ENCODE data around the gene TMED7. TPM values are rescaled to one million over a fixed set of nuclear protein-coding genes. Genes with fewer than 3 reads are reported as not detected.

Gene TMED7
- total and polyA plus RNA-seq, 8 donors: 73.9 to 115 (median 81.7) TPM

GRCh38 chr5:115634343-115635132, 8.7 kb upstream of the TMED7 start:
- peak overlapping the region; percentile 79 for H3K27ac ChIP-seq
- peak; percentile 86 to 94 for TF ChIP-seq CTCF (IDR thresholded peaks at IDR 0.05)
- intact Hi-C loops (cut with DNase I): no loop called here
- H3K27me3 ChIP-seq: no peaks in the 10 kb centered on the region
- peak overlapping the region; percentile 14 to 30 for H3K4me3 ChIP-seq
- no peaks in the 10 kb centered on the region for H3K9me3 ChIP-seq
- H3K36me3 ChIP-seq: no peaks in the 10 kb centered on the region
- H3K4me1 ChIP-seq: peaks cover 2 to 9% of the 10 kb centered on the region in 2 donors
- ATAC-seq (peak; percentile 100), DNase-seq (peak; percentile 85 to 92 (median 89))

GRCh38 chr5:115629903-115630302, 4.1 kb upstream of the TMED7 start:
- H3K36me3 ChIP-seq: no peaks in the 10 kb centered on the region
- no peaks in the 10 kb centered on the region for H3K27me3 ChIP-seq
- H3K4me3 ChIP-seq: no peak overlapping the region
- DNase-seq: no peak
- no peak for TF ChIP-seq CTCF (IDR thresholded peaks at IDR 0.05)
- intact Hi-C loops (cut with DNase I): no loop called here
- peaks cover 2 to 17% of the 10 kb centered on the region in 2 donors for H3K4me1 ChIP-seq
- no peak for ATAC-seq
- no peak overlapping the region for H3K27ac ChIP-seq
- no peaks in the 10 kb centered on the region for H3K9me3 ChIP-seq

- no peak overlapping the region for H3K27ac ChIP-seq
- H3K36me3 ChIP-seq: no peaks in the 10 kb centered on the region
- DNase-seq: no peak
- intact Hi-C loops (cut with DNase I): no loop called here
- ATAC-seq: no peak
- H3K27me3 ChIP-seq: no peaks in the 10 kb centered on the region
- H3K9me3 ChIP-seq: no peaks in the 10 kb centered on the region
- no peak for TF ChIP-seq CTCF (IDR thresholded peaks at IDR 0.05)
- H3K4me1 ChIP-seq: peaks cover 13 to 33% of the 10 kb centered on the region in 2 donors
- no peak overlapping the region for H3K4me3 ChIP-seq
Measured at GRCh38 chr5:115627295-115627865, 1.5 kb upstream of the TMED7 start.

DNA sequence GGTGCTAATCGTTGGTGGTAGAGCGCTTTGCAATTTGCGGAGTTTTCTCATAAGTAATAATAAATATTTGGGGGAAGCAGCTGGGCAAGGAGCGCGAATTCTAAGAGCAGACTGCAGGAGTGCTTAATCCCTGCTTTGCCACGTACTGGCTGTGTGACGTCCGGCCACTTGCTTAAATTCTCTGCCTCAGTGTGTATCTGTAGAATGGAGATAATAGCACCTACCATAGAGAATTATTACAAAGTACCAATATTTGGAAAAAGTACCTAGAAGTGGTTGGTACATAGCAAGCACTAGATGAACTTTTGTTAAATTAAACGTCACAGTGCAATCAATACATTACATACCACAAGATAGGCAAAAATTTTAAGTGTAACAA, 598 bp upstream of the TMED7 start:
- peak overlapping the region; percentile 87 to 95 for H3K4me3 ChIP-seq
- H3K9me3 ChIP-seq: no peaks in the 10 kb centered on the region
- H3K27ac ChIP-seq: peak overlapping the region; percentile 92 to 93
- intact Hi-C loops (cut with DNase I): no loop called here
- no peaks in the 10 kb centered on the region for H3K36me3 ChIP-seq
- DNase-seq (no peak), ATAC-seq (peak; percentile 45)
- H3K27me3 ChIP-seq: no peaks in the 10 kb centered on the region
- peaks cover 13 to 43% of the 10 kb centered on the region in 2 donors for H3K4me1 ChIP-seq
- TF ChIP-seq CTCF (IDR thresholded peaks at IDR 0.05): no peak

GRCh38 chr5:115624994-115625393, 842 bp downstream of the TMED7 start:
- intact Hi-C loops (cut with DNase I): no loop called here
- ATAC-seq: no peak
- peaks cover 13 to 48% of the 10 kb centered on the region in 2 donors for H3K4me1 ChIP-seq
- H3K9me3 ChIP-seq: no peaks in the 10 kb centered on the region
- DNase-seq: no peak
- H3K27me3 ChIP-seq: no peaks in the 10 kb centered on the region
- peaks cover 0 to 12% of the 10 kb centered on the region in 2 donors for H3K36me3 ChIP-seq
- H3K27ac ChIP-seq: peak overlapping the region in 1 of 2 donors; percentile 92
- no peak for TF ChIP-seq CTCF (IDR thresholded peaks at IDR 0.05)
- peak overlapping the region; percentile 87 to 95 for H3K4me3 ChIP-seq

All from left lung (tissue), 10 donors.